H1 (cell line): ENCODE data around the gene KBTBD13. TPM values are rescaled to one million over a fixed set of nuclear protein-coding genes. Genes with fewer than 3 reads are reported as not detected.

Experiments used
- NRF1 ChIP-seq: IDR thresholded peaks from 2 replicates; pipeline ENCODE4 v1.6.1; 2011; ENCODE audit warnings: mild to moderate bottlenecking, low read depth, low read length, improper control_type of control experiment
- RAD21 ChIP-seq, 2 experiments: IDR thresholded peaks in 1 of 2; conservative IDR thresholded peaks in 1 of 2; 2 replicates each; pipeline ENCODE4 v1.6.1; 2011; ENCODE audit warnings: low read depth in 2 of 2, low read length in 2 of 2, improper control_type of control experiment in 1 of 2, inconsistent platforms in 1 of 2, mild to moderate bottlenecking in 1 of 2, moderate library complexity in 1 of 2
- polyA plus RNA-seq, 7 experiments: library from polyadenylated mRNA; depleted of rRNA in 3 of 7; stranded (reverse) in 5 of 7; unstranded in 2 of 7; fragments of >200 nt in 5 of 7; fragments of 200-250 nt in 2 of 7; gene quantifications; 1 replicate in 5 of 7; 2 replicates in 1 of 7; 4 replicates in 1 of 7; pipeline versions ENCODE4 v1.2.1 to v1.2.3, GENCODE V29; 2011 to 2013; ENCODE audit warnings: missing spikeins in 2 of 7, mixed read lengths in 2 of 7
- total RNA-seq: library from RNA; stranded (reverse); fragmentation: NEBNext Ultra II Directional; extraction: Animal tissue kit (Norgen Biotek cat#: 25700); gene quantifications from 2 replicates; pipeline ENCODE4 v1.2.1, GENCODE V29; 2021
- TF ChIP-seq, protein P1 (sequence below): IDR thresholded peaks from 2 replicates; pipeline ENCODE4 v1.6.1; 2012; ENCODE audit warnings: inconsistent platforms

Gene KBTBD13
- total and polyA plus RNA-seq, 2 of the 8 experiments (the other 6 are each of a cell fraction or from before 2014, with no cell fraction given) = not detected

DNA sequence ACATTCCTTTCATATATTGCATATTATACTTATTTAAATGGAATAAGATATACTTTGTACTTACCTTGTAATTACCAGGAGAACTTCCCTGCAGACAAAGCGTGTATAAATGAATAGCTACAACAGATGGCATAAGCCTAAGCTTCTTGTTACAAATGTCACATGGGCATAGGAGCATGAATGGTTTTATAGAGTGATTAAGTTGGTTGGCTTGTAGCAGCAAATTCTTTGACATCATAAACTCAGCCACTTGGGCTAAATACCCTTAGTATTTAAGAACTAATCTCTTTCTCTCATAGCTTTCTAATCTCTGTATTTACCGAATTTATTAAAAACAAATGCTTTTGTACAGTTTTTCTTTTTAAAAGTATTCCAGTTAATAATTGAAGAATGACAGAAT lies 38.5 kb downstream of the KBTBD13 start, which contains the start of gene UBAP1L (continued):
- no peak for TF ChIP-seq RAD21 (IDR thresholded peaks at IDR 0.05 in 1 of 2, conservative IDR thresholded peaks at IDR 0.05 in 1 of 2; ENCODE audit: low read depth in 2 of 2, low read length in 2 of 2)
- TF ChIP-seq, protein P1, sequence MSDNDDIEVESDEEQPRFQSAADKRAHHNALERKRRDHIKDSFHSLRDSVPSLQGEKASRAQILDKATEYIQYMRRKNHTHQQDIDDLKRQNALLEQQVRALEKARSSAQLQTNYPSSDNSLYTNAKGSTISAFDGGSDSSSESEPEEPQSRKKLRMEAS = no peak
- TF ChIP-seq NRF1 = no peak
